Stimulated activated CD4-positive, alpha-beta T cell treated with anti-CD3 and anti-CD28 coated beads, Interleukin-1b, Interleukin-23, amount 100 ng/mL, for 1 hour (primary cell): ENCODE results near the gene ZNF165.
"Not testable (repeated sequence)": the region's sequence is repeated elsewhere in the genome, so short reads cannot be mapped to it uniquely, and the experiment has no call there.

Experiments used
- DNase-seq, 2 donors: peaks; one replicate each; pipeline ENCODE4 v3.0.0-alpha.2; 2020; ENCODE audit warnings: low read depth in 2 of 2

ZNF165 gene

GRCh38 chr6:28121876-28122275 lies 41.5 kb downstream of the ZNF165 start:
- DNase-seq, result no peak

GRCh38 chr6:28122283-28122682 lies 41.9 kb downstream of the ZNF165 start:
- not testable (repeated sequence) for DNase-seq

GRCh38 chr6:28124350-28124970 lies 44.1 kb downstream of the ZNF165 start, which contains the start of gene ZSCAN16:
TSS of gene ZSCAN16 (plus strand) at chr6:28124609. CDS start at chr6:28125444, 835 bp downstream.
- DNase-seq, result peak in 1 of 2 donors; percentile 62

DNA sequence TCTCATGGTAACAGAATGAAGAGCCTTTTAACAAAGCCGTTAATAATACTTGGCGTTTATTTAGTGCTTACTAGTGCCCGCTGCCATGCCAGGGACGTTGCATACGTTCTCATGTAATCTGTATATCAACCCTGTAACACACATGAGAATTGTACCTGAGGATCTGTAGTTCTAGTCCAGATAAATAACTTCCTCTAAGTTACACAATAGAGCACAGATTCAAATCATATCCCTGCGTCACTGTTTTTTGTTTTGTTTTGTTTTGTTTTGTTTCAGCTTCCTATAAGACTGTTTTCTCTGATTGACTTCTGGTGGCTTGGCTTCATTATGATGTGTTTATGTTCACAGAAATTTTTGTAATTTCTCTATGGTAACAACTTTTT lies 44.6 kb downstream of the ZNF165 start:
- DNase-seq, result no peak

DNA sequence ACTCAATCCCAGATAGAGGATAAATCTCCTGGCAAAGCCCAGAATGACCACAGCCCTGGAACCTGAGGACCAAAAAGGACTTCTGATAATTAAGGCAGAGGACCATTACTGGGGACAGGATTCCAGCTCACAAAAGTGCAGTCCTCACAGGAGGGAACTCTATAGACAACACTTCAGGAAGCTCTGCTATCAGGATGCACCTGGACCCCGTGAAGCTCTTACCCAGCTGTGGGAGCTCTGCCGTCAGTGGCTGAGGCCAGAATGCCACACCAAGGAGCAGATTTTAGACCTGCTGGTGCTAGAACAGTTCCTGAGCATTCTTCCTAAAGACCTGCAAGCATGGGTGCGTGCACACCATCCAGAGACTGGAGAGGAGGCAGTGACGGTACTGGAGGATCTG lies 45.0 kb downstream of the ZNF165 start:
- no peak for DNase-seq

DNA sequence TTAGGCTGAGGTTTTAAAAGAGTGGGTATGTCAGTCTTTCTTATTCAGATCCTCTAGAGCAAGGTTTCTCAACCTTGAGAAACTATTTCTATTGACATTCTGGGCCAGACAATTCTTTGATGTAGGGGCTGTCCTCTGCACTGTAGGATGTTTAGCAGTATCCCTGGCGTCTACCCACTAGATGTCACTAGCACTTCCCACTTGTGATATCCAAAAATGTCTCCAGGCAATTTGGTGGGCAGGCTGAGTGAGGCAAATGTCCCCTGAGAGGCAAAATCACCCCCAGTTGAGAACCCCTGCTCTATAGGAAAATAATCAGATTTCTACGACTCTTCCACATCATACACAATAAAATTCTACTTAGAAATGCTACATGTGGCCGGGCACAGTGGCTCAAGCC lies 53.6 kb downstream of the ZNF165 start:
- DNase-seq, result no peak

GRCh38 chr6:28134716-28135115 lies 54.3 kb downstream of the ZNF165 start:
- DNase-seq, result no peak

- no peak for DNase-seq
Observed at GRCh38 chr6:28135393-28135792, 55.0 kb downstream of the ZNF165 start.

GRCh38 chr6:28136585-28137504 lies 56.5 kb downstream of the ZNF165 start:
- DNase-seq, result peak in 1 of 2 donors; percentile 58

- DNase-seq, result no peak
Observed at GRCh38 chr6:28137505-28137981, 57.2 kb downstream of the ZNF165 start.
